IMR-90 (cell line): ENCODE results near the gene EBLN1.

Experiments used
- BHLHE40 ChIP-seq: fragments of 150-350 bp; IDR thresholded peaks from 2 replicates; pipeline ENCODE4 v1.6.1; 2016; ENCODE audit warnings: mild to moderate bottlenecking, low read depth, low read length
- CEBPB ChIP-seq: IDR thresholded peaks from 2 replicates; pipeline ENCODE4 v1.6.1; 2012; ENCODE audit warnings: low read depth, low read length, improper control_type of control experiment
- CHD1 ChIP-seq: IDR thresholded peaks from 2 replicates; pipeline ENCODE4 v1.6.1; 2012; ENCODE audit warnings: low read depth, low read length, improper control_type of control experiment
- MAZ ChIP-seq: IDR thresholded peaks from 2 replicates; pipeline ENCODE4 v1.6.1; 2012; ENCODE audit warnings: low read depth, mild to moderate bottlenecking, low read length, improper control_type of control experiment, moderate library complexity, borderline replicate concordance
- MXI1 ChIP-seq: IDR thresholded peaks from 2 replicates; pipeline ENCODE4 v1.6.1; 2012; ENCODE audit warnings: low read depth, mild to moderate bottlenecking, low read length, moderate library complexity, borderline replicate concordance
- NFE2L2 ChIP-seq: fragments of 150-350 bp; IDR thresholded peaks from 2 replicates; pipeline ENCODE4 v1.6.1; 2016; ENCODE audit warnings: low read depth, mild to moderate bottlenecking, low read length
- POLR2A ChIP-seq: IDR thresholded peaks from 2 replicates; pipeline ENCODE4 v1.6.1; 2012; ENCODE audit warnings: mild to moderate bottlenecking, low read depth, low read length
- RAD21 ChIP-seq: IDR thresholded peaks from 2 replicates; pipeline ENCODE4 v1.6.1; 2012; ENCODE audit warnings: low read length, improper control_type of control experiment
- RCOR1 ChIP-seq: IDR thresholded peaks from 2 replicates; pipeline ENCODE4 v1.6.1; 2012; ENCODE audit warnings: mild to moderate bottlenecking, low read length, improper control_type of control experiment; ENCODE audit not compliant: insufficient replicate concordance
- RFX5 ChIP-seq: IDR thresholded peaks from 2 replicates; pipeline ENCODE4 v1.8.0; 2012; ENCODE audit warnings: low read depth, mild to moderate bottlenecking, low read length, moderate library complexity
- SMC3 ChIP-seq: fragments of 150-350 bp; IDR thresholded peaks from 2 replicates; pipeline ENCODE4 v1.6.1; 2016; ENCODE audit warnings: low read depth, mild to moderate bottlenecking, antibody characterized with exemption, low read length, moderate library complexity
- TF ChIP-seq, protein P1 (sequence below): conservative IDR thresholded peaks from 2 replicates; pipeline ENCODE4 v1.5.1; 2012; ENCODE audit warnings: mild to moderate bottlenecking, low read depth, low read length, improper control_type of control experiment
- TF ChIP-seq, protein P2 (sequence below): fragments of 150-350 bp; IDR thresholded peaks from 2 replicates; pipeline ENCODE4 v1.6.1; 2017; ENCODE audit warnings: mild to moderate bottlenecking, antibody characterized with exemption, low read length, low read depth
- TF ChIP-seq, protein P3 (sequence below): fragments of 150-350 bp; IDR thresholded peaks from 2 replicates; pipeline ENCODE4 v1.6.1; 2016; ENCODE audit warnings: low read depth, mild to moderate bottlenecking, low read length, moderate library complexity, borderline replicate concordance

DNA sequence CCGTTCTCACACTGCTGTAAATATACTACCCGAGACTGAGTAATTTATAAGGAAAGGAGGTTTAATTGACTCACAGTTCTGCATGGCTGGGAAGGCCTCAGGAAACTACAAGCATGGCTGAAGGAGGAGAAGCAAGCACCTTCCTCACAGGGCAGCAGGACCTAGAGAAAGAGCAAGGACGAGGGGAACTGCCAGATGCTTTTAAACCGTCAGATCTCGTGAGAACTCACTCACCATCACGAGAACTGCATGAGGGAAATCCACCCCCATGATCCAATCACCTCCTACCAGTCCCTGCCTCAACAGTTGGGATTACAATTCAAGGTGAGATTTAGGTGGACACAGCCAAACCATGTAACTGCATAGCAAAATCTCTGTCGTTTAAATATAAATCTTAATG, at the start of gene EBLN1:
- TF ChIP-seq, protein P1, sequence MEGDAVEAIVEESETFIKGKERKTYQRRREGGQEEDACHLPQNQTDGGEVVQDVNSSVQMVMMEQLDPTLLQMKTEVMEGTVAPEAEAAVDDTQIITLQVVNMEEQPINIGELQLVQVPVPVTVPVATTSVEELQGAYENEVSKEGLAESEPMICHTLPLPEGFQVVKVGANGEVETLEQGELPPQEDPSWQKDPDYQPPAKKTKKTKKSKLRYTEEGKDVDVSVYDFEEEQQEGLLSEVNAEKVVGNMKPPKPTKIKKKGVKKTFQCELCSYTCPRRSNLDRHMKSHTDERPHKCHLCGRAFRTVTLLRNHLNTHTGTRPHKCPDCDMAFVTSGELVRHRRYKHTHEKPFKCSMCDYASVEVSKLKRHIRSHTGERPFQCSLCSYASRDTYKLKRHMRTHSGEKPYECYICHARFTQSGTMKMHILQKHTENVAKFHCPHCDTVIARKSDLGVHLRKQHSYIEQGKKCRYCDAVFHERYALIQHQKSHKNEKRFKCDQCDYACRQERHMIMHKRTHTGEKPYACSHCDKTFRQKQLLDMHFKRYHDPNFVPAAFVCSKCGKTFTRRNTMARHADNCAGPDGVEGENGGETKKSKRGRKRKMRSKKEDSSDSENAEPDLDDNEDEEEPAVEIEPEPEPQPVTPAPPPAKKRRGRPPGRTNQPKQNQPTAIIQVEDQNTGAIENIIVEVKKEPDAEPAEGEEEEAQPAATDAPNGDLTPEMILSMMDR, result no peak
- no peak for TF ChIP-seq MXI1
- no peak for TF ChIP-seq POLR2A
- TF ChIP-seq SMC3, result no peak
- no peak for TF ChIP-seq CHD1
- no peak for TF ChIP-seq RFX5
- no peak for TF ChIP-seq NFE2L2
- TF ChIP-seq MAZ, result no peak
- no peak for TF ChIP-seq CEBPB
- no peak for TF ChIP-seq RAD21
- TF ChIP-seq, protein P2, sequence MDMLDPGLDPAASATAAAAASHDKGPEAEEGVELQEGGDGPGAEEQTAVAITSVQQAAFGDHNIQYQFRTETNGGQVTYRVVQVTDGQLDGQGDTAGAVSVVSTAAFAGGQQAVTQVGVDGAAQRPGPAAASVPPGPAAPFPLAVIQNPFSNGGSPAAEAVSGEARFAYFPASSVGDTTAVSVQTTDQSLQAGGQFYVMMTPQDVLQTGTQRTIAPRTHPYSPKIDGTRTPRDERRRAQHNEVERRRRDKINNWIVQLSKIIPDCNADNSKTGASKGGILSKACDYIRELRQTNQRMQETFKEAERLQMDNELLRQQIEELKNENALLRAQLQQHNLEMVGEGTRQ, result no peak
- no peak for TF ChIP-seq RCOR1
- TF ChIP-seq, protein P3, sequence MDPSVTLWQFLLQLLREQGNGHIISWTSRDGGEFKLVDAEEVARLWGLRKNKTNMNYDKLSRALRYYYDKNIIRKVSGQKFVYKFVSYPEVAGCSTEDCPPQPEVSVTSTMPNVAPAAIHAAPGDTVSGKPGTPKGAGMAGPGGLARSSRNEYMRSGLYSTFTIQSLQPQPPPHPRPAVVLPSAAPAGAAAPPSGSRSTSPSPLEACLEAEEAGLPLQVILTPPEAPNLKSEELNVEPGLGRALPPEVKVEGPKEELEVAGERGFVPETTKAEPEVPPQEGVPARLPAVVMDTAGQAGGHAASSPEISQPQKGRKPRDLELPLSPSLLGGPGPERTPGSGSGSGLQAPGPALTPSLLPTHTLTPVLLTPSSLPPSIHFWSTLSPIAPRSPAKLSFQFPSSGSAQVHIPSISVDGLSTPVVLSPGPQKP, result no peak
- no peak for TF ChIP-seq BHLHE40
